Left renal pelvis (tissue), 4 donors: Measurements from ENCODE around the gene CES1. TPM values are rescaled to one million over a fixed set of nuclear protein-coding genes. Genes with fewer than 3 reads are reported as not detected.

Experiments
- polyA plus RNA-seq, 4 donors: library from polyadenylated mRNA; unstranded; fragments of 120-200 nt; gene quantifications; one replicate each; pipeline ENCODE4 v1.2.1, GENCODE V29; 2013; ENCODE audit not compliant: insufficient read length in 4 of 4

CES1 gene
- polyA plus RNA-seq, 4 donors = 2.1 to 35.8 (median 2.4) TPM

Other genes starting within 250 kb of the CES1 start
- 1 to 10 TPM in 1 of 4 donors, under 1 TPM in 3; 0.16 to 1.2 (median 0.43) TPM for gene SLC6A2, start 177.1 kb downstream of the CES1 start, polyA plus RNA-seq
- gene CES5A, start 42.3 kb upstream of the CES1 start, polyA plus RNA-seq = under 1 TPM in 1 of 4 donors, not detected in 3; 0.11 TPM